Femur (tissue), 1 donor: ENCODE results near the gene PPP4R2.
"Not testable (repeated sequence)": the region's sequence is repeated elsewhere in the genome, so short reads cannot be mapped to it uniquely, and the experiment has no call there.

Source experiments
- DNase-seq: peaks from one replicate; pipeline ENCODE4 v3.0.0-alpha.2; 2017

Gene PPP4R2

DNA sequence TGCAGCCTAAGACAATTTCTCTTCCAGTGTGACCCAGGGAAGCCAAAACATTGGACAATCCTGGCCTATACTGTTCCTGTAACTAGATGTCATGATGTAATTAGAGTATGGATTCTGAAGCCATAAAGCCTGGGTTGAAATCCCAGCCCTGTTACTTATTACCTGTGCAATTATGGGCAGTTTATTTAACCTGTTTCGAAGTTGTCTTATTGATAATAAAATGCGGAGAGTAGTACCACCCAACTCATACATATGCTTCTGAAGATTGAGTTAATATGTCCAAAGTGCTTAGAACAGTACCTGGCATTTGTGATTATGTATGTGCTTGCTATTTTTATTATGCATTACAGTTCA lies 30.1 kb downstream of the PPP4R2 start:
- no peak for DNase-seq

DNA sequence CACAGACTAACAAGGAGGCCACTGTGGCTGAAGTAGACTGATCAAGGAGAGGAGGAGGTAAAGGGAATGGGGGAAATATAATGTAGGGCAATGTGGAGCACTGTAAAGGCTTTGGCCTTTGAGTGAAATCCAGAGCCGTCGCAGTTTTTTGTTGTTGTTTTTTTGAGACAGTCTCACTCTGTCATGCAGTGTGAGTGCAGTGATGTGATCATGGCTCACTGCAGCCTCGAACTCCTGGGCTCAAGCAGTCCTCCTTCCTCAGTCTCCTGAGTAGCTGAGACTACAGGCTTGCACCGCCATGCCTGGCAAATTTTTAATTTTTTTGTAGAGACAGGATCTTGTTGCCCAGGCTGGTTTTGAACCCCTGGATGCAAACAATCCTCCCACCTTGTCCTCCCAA lies 32.2 kb downstream of the PPP4R2 start:
- DNase-seq, result no peak

DNA sequence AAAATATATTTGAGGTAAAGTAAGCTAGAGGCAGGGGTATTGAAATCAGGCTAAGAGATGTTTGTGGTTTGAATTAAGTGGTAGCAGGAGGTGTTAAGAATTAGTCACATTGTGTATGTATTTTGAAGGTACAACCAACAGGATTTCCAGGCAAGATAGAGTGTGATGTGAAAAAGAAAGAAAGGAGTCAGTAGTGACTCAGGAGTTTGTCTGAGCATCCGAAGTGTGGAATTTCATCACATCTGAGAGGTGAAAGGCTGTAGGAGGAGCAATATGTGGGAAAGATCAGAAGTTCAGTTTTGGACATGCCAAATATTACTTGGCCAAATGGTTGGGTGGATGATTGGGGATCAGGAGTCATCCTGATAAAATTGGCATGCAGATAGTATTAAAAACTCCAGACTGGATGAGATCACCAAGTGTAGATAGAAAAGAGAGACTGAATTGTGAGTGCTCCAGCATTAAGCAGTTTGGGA lies 32.7 kb downstream of the PPP4R2 start:
- no peak for DNase-seq

DNA sequence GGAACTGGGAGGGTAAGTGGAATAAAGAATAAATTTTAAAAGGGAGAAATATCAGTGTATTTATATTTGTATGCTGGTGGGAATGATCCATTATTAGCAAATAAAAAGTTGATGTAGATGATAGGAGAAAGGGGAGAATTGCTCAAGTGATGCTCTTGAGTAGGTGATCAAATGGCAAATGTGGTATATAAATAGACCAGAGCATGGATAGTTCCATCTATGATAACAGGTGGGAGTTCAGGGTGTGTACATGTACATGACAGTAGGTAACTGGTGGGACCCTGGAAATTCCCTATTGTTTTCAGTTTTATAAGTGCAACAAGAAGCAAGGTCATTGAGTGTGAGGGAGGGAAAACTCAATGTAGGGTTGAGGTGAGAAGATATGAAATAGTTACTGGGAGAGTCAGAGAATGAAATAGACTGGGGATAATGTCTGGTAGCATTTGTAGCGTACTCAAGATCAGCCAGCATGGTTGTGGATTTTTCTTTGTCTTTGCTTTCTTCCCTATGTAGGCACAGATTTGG lies 33.5 kb downstream of the PPP4R2 start:
- DNase-seq, result no peak

DNA sequence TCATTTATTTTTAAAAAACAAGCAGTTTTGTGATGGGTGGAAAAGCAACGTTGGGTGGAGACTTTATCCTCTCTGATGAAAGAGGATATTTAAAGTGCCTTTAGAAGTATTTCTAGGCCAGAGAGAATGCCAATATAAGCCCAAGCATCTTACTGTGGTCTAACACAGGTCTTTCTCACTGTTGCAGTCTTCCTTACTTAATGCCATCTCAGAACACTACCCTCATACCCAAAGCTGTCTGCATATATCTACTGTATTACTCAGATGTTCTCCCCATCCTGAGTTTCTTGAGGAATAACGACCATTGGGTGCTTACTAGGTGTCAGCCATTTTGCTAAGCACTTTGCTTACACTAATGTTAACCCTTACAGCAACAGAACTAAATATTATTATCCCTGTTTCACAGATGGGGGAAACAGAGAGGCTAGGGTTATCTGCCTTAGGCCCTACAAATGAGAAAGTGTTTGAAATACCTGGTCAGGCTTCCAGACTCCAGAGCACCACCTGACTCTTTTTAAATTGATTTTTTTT lies 35.0 kb downstream of the PPP4R2 start:
- no peak for DNase-seq

DNA sequence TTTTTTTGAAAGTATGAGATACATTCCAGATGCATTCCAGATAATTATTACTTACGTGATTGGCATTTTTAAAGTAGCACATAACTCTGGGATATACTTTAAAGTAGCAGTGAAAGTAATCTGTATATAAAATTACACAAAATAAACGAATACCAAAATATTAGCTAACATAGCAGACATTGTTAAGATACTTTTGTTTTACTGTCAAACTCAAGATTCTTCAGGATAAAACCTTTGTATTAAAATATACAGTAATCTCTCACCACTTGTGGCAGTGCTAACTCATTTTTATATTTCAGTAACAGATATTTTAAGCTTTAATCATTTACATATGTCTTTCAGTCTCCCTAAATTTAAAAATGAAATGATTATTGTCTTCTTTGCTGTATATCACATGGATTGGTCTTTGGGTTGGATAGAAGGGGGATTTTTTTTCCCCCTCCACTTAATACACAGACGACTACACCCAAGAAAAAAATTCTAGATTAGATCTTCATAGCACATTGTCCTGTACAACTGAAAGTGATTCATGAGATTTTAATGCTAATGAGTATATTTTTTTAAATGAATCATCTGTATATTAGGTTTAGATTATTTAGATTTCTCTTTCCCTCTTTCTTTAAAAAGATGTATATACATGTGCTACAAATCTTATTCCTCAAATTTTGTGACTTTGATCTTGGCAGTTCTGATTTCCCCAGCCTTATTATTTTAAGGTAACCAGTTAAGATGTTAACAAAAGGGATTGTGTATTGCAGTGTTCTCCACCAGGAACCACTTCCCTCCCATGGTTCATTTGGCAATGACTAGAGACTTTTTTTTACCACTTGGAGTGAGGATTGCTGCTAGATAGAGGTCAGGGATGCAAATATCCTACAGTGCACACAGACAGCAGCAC lies 40.3 kb downstream of the PPP4R2 start:
- DNase-seq, result no peak

DNA sequence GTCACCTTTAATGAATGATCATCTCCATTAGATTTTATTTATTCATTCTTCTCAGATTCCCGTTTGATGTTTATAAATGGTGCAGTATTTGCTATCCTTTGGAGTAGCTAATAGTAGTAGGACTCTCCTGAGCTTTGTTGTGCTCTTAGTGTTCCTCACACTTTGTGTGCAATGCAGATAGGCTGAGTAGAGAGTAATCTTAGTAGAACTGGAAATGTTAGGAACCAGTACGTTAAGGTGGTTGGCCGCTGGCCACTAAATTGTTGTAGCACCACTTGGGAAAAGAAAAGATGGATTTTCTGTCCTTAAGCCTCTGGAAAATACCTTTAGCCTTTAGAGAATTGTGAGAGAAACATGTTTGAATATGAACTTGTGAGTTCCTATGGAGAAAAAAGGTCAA lies 44.9 kb downstream of the PPP4R2 start:
- no peak for DNase-seq

DNA sequence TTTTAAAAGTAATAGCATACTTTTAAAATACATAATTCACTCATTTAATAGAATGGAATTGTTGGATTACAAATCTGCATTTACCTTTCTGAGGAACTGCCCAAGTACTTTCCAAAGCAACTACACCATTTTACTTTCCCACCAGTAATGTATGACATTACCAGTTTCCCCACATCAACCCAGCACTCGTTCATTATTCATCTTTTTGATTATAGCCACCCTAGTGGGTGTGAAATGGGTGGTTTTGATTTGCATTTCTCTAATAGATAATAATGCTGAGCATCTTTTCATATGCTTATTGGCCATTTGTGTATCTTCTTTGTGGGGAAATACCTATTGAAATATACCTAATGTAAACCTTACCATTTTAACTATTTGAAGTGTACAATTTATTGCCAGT lies 46.8 kb downstream of the PPP4R2 start:
- no peak for DNase-seq

DNA sequence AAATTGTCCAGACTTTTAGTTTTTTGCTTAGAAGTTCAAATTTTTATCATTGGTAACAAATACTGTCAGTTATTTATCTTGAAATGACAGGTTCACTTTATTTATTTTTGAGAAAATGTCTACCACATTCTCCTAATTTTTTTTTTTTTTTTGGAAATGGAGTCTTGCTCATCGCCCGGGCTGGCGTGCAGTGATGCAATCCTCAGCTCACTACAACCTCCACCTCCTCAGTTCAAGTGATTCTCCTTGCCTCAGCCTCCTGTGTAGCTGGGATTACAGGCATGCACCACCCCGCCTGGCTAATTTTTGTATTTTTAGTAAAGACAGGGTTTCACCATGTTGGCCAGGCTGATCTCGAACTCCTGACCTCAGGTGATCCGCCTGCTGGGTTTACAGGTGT lies 48.8 kb downstream of the PPP4R2 start:
- DNase-seq, result no peak

DNA sequence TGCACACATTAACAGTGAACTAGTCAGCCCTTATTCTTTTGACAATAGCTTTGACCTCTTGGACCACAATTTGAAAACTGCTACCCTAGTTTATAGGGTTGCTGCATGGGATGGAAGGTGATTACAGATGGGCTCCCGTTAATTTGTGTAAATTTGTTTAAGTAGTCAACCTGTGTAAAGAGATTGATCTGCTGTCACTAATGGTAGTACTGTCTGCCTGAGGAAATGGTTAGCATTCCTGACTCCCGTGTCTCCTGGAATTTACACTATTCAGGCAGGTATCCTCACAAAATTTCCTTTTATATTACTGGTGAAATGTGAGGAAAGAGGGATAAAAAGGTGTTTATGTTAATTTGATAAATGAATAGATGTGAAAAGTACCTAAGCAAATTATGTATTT lies 49.6 kb downstream of the PPP4R2 start:
- no peak for DNase-seq

DNA sequence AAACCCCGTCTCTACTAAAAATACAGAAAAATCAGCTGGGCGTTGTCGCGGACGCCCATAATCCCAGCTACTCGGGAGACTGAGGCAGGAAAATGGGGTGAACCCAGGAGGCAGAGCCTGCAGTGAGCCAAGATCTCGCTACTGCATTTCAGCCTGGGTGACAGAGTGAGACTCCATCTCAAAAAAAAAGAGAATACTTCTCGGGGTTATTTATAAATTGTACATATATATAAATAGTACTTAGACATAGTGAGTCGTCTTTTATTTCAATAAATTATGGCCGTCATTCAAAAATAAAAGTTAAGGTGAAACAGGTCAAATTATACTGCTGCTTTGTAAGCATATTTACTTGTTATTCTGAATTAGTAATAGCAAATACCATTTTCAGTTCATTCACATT lies 52.7 kb downstream of the PPP4R2 start:
- DNase-seq, result no peak

DNA sequence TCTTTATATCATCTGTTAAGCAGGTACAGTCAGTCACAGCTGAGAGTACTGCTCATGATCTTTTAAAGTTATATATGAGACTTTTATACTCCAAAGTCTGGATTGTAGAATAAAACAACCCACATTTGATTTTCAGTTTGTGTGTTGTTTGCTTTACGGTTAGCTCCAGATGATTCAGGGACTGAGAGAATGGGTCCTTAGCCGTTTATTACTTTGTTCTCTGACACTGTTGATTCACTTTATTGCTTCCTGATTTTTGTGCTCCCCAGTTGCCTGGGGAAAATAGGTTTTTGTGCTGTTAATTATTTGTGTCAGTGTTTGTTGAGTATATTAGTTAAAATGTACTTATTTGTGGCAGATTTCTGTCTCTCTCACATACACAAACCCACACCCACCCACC lies 56.2 kb downstream of the PPP4R2 start:
- no peak for DNase-seq

DNA sequence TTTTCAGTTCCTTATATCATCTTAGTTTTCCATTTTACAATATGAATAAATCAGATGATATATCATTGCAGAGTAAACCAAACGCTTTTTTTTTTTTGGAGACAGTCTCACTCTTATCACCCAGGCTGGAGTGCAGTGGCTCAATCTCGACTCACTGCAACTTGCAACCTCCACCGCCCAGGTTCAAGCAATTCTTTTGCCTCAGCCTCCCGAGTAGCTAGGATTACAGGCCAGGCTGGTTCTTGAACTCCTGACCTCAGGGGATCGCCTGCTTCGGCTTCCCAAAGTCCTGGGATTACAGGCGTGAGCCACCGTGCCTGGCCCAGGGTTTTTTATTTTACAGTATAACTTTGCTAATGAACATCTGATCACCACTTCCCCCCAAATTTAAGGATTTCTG lies 59.0 kb downstream of the PPP4R2 start:
- no peak for DNase-seq

DNA sequence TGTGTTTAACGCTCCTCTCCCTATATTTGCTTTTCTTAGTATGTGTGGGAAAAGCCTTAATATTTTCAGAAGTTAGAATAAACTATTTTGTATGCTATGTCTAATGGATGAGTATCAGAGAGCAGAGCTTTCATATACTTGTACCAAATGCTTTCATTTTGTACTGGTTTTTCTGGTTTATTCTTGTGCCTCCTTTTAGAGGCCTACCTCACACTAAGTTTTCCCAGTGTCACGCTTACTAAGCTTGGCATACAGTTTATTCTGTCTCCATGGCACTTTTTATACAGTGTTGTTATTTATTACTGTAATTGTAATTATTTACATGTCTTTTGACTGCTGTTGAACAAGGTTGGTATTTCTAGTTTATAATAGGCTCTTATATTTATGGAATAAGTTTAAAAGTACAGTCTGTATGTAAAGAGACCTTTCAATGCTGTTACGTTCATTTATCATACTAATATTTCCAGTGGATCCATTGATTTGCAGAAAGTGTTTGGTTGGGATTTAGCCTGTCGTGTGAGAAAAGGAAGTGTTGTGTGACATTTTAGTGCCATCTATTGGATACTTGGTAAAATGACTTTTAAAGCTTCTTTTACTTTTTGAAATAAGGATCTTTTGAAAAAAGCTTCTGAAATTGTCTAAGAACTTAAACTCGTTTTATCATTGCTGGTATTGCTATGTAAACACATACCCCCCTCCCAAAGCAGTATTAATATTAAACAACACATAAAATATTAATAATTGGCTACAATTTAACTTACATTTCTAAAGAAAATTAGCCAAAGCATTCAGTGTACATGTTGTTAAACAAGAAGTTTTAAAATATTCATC lies 59.6 kb downstream of the PPP4R2 start:
- DNase-seq, result no peak

DNA sequence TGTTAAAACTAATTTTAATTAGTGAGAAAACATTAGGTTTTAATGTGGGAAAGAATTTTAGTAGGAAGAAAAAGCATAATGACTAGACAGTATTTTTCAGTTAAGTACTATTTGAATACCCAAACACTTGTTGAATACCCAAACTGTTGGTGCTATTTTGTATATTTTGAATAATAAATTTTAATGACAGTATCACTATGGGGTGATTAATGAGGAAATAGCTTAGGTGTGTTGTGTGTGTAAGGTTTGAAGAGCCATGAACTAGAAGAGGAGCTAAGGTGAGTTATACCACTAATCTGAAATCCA lies 60.2 kb downstream of the PPP4R2 start:
- DNase-seq, result no peak

DNA sequence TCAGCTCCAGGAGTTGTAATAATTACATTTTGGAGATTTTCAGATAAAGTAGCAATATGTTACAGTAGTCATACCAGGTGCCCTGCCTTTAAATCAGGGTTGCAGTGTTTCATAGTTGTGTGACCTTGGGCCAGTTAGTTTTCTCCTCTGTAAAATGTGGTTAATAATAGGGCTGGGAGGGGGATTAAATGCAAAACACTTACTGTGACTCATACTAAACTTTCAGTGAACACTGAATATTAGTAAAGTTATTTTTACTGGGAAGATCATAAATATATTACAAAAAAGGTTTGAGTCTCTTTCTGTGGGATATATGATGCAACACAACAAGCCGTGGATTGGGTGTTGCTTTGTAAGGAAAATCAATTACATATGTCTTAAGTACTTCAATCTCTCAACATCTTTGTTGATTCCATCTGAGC lies 63.7 kb downstream of the PPP4R2 start:
- no peak for DNase-seq

DNA sequence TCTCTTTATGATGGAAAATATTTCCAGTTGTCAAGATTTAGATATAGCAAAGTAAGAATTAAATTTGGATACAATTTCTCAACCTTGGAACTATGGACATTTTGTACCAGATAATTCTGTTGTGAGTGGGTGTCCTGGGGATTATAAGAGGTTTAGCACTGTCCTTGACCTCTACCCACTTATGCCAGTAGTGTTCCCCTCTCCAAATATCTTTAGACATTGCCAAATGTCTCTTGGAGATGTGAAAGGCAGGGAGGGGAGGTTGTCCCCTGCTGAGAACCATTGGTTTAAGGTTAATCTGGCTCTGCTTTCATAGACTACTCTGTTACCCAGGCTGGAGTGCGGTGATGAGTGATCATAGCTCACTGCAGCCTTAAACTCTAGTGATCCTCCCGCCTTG lies 64.8 kb downstream of the PPP4R2 start, which contains the start of gene EBLN2:
EBLN2 (plus strand) TSS at position 244 of the 400 bp plus-strand sequence. CDS start 423 bp downstream, outside the sequence.
- DNase-seq, result no peak

DNA sequence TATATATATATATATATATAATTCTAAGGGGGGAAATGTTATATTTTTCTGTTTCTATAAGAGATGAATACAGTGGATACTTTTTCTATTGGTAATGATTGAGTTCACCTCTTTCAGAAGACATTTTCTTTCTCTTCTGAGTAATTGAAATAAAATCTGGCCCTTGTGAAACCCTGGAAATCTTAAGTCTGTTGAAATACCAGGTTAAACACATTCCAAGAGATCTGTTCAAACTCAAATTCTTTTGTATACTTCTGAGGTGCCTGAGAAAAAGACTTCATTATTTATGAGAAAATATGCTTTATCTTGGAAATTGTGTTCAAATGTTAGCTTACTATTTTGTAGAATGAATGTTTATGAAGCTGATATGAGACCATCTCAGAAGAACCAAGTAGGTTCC lies 69.6 kb downstream of the PPP4R2 start:
- DNase-seq, result not testable (repeated sequence)

DNA sequence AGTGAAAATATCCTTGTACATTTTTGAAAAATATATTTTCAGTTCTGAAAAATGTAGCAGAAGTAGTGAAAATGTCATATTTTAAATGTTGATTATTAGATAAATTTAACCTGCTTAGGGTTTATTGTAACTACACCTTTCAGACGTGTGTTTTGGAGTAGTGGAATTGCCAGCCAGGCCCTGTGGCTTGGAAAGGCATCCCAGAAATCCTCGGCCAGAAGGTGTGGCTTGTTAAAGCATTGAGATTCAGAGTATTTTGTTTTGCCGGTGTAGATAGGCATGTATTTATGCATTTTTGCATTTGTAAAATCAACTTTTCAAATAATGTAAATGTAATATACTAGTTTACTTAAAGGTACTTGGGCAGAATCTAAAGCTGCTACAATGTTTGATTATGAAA lies 71.8 kb downstream of the PPP4R2 start:
- DNase-seq, result no peak

DNA sequence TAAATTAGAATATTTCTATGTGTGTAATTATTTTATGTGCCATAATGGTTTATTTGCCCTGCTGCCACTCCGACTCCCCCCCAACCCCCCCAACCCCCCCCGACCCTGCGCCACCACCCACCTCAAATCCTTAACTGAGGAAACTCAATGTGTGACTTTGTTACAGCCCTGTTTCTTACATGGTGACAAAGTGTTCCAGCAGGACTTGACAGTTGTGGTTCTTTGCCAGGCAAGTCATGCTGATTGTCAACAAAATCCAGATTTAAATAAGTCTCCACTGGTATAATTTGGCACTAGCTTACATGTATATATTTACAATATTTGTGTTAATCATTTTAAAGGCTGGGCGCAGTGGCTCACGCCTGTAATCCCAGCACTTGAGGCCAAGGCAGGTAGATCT lies 72.6 kb downstream of the PPP4R2 start:
- no peak for DNase-seq

DNA sequence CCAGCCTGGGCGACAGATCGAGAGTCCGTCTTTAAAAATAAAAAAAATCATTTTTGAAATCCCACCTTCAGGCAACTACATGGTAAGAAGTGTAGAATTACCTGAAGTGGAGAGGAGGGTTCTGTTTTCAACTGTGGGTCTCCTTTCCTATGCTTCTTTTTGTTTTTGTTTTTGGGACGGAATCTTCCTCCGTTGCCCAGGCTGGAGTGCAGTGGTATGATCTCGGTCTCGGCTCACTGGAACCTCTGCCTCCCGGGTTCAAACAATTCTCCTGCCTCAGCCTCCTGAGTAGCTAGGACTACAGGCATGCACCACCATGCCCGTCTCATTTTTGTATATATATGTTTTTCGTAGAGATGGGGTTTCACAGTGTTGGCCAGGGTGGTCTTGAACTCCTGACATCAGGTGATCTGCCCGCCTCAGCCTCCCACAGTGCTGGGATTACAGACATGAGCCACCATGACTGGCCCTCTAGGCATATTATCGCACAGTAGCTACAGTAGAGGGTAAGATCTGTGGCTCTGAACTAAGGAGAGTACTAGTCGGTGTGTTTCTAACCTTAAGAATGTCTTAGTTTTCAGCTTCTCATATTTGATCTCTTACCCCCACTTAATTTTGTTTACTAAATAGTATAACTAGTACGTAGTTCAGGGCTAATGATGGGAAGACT lies 73.3 kb downstream of the PPP4R2 start:
- DNase-seq, result no peak

DNA sequence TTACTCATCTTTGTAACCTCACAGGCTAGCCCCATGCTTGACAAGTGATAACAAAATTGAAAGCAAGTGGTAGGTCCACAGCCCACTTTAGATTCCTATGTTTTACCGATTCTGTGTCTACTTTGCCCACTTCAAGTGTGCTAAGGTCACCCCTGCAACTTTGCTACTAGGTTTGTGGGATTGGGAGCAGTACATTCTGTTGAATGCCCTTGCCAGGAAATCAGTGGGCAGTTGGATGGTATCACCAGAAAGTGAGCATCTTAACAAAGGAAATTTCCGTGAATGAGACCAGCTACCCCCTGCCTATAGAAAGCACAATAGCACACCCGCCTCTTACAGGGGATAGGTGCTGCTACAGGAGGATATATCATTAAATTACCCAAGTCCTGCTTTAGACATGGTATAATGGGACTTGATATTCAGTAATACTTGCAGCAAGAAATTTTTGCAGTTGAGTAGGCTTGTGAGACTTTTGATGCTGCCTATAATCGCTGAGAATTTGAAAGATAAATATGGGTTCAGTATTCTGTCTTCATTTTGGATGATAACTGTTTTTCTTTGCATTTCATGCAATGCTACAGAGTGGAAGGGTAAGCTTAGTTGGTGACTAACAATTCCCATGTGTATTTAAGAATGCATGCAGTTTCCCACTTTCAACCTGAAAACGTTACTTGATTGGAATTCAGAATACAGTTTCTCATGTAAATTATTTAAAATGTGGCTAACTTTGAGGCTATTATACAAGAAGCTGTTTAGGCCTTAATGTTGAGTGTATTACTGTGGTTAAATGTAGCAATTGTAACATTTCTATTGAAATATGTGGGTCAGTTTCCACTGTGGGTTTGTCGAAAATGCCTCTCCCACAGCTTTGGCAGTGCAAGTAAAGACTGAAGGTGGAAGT lies 74.3 kb downstream of the PPP4R2 start:
- DNase-seq, result no peak
